HepG2 (cell line): ENCODE data around the gene MEIS1. TPM values are rescaled to one million over a fixed set of nuclear protein-coding genes. Genes with fewer than 3 reads are reported as not detected.
A peak's percentile ranks its signal among the peaks of the same experiment; 100 is the strongest.

Experiments used
- ATAC-seq: fragments of 200-7000 bp; cut with Tn5 transposase; 3 replicates; pipeline ENCODE4 v1.9.1; 2020; ENCODE audit warnings: mild to moderate bottlenecking, moderate library complexity
- BruUV-seq: library from RNA; stranded (reverse); fragments of 400-500 nt; replicated peaks from 2 replicates; lab custom pipeline; 2021; lab: Mats Ljungman, UMichigan
- CTCF ChIA-PET: fragments of 300-600 bp; formaldehyde crosslinking; extraction: SDS; loops from one replicate; lab custom pipeline; 2021; ENCODE audit warnings: low total read pairs, inconsistent platforms, low intra/inter-chr PET ratio; lab: Yijun Ruan, JAX
- POLR2A ChIA-PET: fragments of 350-600 bp; sonication (Branson Sonifier 250); formaldehyde crosslinking; loops from one replicate; lab custom pipeline; 2020; ENCODE audit warnings: antibody characterized with exemption, inconsistent platforms; lab: Yijun Ruan, JAX
- DNase-seq: peaks from one replicate; pipeline ENCODE4 v3.0.0-alpha.2; 2015; ENCODE audit warnings: low spot score
- FAIRE-seq: peaks from 3 replicates; lab custom pipeline; 2011; peaks lifted over from hg19 to GRCh38; lab: Jason Lieb, UNC
- H2AFZ ChIP-seq: one replicate; pipeline ENCODE4 v1.6.1; 2011; ENCODE audit warnings: low read length, inconsistent platforms
- H3K27ac ChIP-seq: fragments of 300-600 bp; 3 replicates; pipeline ENCODE4 v1.8.0; 2011; ENCODE audit warnings: mixed run types, mild to moderate bottlenecking, mixed read lengths, low read length, inconsistent platforms; ENCODE audit not compliant: insufficient read depth; ENCODE audit errors: extremely low read length
- H3K27me3 ChIP-seq, 2 experiments: fragments of 200-600 bp in 1 of 2; 2 replicates in 1 of 2; 3 replicates in 1 of 2; pipeline versions ENCODE4 v1.6.0 to v1.8.0; 2011; ENCODE audit warnings: low read length in 2 of 2, mild to moderate bottlenecking in 2 of 2, moderate library complexity in 2 of 2, inconsistent platforms in 1 of 2; ENCODE audit not compliant: insufficient read depth in 2 of 2, control insufficient read depth in 1 of 2
- H3K36me3 ChIP-seq, 2 experiments: fragments of 200-600 bp in 1 of 2; replicated peaks in 1 of 2; 2 replicates in 1 of 2; 3 replicates in 1 of 2; pipeline versions ENCODE4 v1.5.1 to v1.8.0; 2011; ENCODE audit warnings: low read length in 2 of 2, inconsistent platforms in 1 of 2; ENCODE audit not compliant: insufficient read depth in 2 of 2, control insufficient read depth in 1 of 2
- H3K4me1 ChIP-seq: 2 replicates; pipeline ENCODE4 v1.5.1; 2012; ENCODE audit warnings: low read length, inconsistent platforms; ENCODE audit not compliant: insufficient read depth
- H3K4me2 ChIP-seq: 2 replicates; pipeline ENCODE4 v1.6.0; 2011; ENCODE audit warnings: low read depth, low read length, inconsistent platforms
- H3K4me3 ChIP-seq, 3 experiments: fragments of 200-600 bp in 1 of 3; sonication (generic), shearing (Covaris generic) in 1 of 3; replicated peaks in 1 of 3; 2 replicates each; pipeline ENCODE4 v1.5.1; 2011 to 2016; ENCODE audit warnings: low read length in 3 of 3, inconsistent platforms in 2 of 3, low read depth in 2 of 3, mild to moderate bottlenecking in 2 of 3, control low read depth in 1 of 3, mixed read lengths in 1 of 3; ENCODE audit not compliant: insufficient read depth in 1 of 3
- H3K79me2 ChIP-seq: one replicate; pipeline ENCODE4 v1.6.1; 2011; ENCODE audit warnings: low read length, inconsistent platforms; ENCODE audit not compliant: insufficient read depth
- H3K9ac ChIP-seq: 2 replicates; pipeline ENCODE4 v1.6.0; 2011; ENCODE audit warnings: mild to moderate bottlenecking, low read depth, low read length, inconsistent platforms; ENCODE audit not compliant: insufficient read depth
- H3K9me3 ChIP-seq: 2 replicates; pipeline ENCODE4 v1.5.1; 2012; ENCODE audit warnings: mild to moderate bottlenecking, low read length
- H4K20me1 ChIP-seq: 2 replicates; pipeline ENCODE4 v1.6.0; 2011; ENCODE audit warnings: inconsistent platforms, mild to moderate bottlenecking, low read length, moderate library complexity; ENCODE audit not compliant: insufficient read depth
- BATF2 ChIP-seq: sonication (generic); formaldehyde crosslinking; IDR thresholded peaks from 2 replicates; pipeline ENCODE4 v1.8.0; 2022; ENCODE audit warnings: mild to moderate bottlenecking, missing genetic modification reagents, moderate library complexity
- HMGXB3 ChIP-seq: sonication (generic); formaldehyde crosslinking; IDR thresholded peaks from 2 replicates; pipeline ENCODE4 v1.4.0; 2020; ENCODE audit warnings: missing genetic modification reagents, borderline replicate concordance
- JARID2 ChIP-seq: sonication (generic); formaldehyde crosslinking; IDR thresholded peaks from 2 replicates; pipeline ENCODE4 v1.8.1; 2023; ENCODE audit warnings: missing genetic modification reagents, inconsistent platforms; ENCODE audit not compliant: insufficient replicate concordance
- KMT2B ChIP-seq: IDR thresholded peaks from 2 replicates; pipeline ENCODE4 v1.6.1; 2016; ENCODE audit warnings: missing genetic modification reagents, missing compliant biosample characterization
- MIER2 ChIP-seq: IDR thresholded peaks from 2 replicates; pipeline ENCODE4 v1.6.1; 2016; ENCODE audit warnings: missing biosample characterization, missing genetic modification reagents
- NR2F6 ChIP-seq, 2 experiments: IDR thresholded peaks; 2 replicates each; pipeline ENCODE4 v1.6.1; 2016; ENCODE audit warnings: antibody characterized with exemption in 1 of 2, mild to moderate bottlenecking in 1 of 2
- SOX13 ChIP-seq, 3 experiments: fragments of 450-650 bp in 1 of 3; sonication (generic) in 1 of 3; formaldehyde crosslinking in 1 of 3; IDR thresholded peaks in 2 of 3; conservative IDR thresholded peaks in 1 of 3; 2 replicates each; pipeline versions ENCODE4 v1.5.0 to v1.6.1; 2016 to 2020; ENCODE audit warnings: antibody characterized with exemption in 1 of 3, mild to moderate bottlenecking in 1 of 3, missing compliant biosample characterization in 1 of 3, missing genetic modification reagents in 1 of 3, moderate library complexity in 1 of 3
- WGBS: methylation state at CpG from one replicate; pipeline ENCODE4 v1.1.6; 2017; ENCODE audit warnings: low lambda C conversion rate; 5-methylcytosine and 5-hydroxymethylcytosine counted together
- in situ Hi-C: cut with HindIII; loops from 2 replicates; pipeline ENCODE4 v1.10.0; 2017; ENCODE audit warnings: low pct_unique_long_range_greater_than_20kb; ENCODE audit not compliant: extremely low pct_ligation_motif_present
- intact Hi-C: fragments of 100-400 bp; cut with micrococcal nuclease; formaldehyde crosslinking; loops from one replicate; pipeline ENCODE4 v1.10.0; 2022; ENCODE audit not compliant: unreplicated experiment
- polyA plus RNA-seq, 8 experiments: library from polyadenylated mRNA; depleted of rRNA in 3 of 8; stranded (reverse) in 7 of 8; unstranded in 1 of 8; fragments of >200 nt; fragmentation: Illumina TruSeq in 4 of 8; extraction: Trizol in 4 of 8; gene quantifications; 2 replicates each; pipeline versions ENCODE4 v1.2.1 to v1.2.3, GENCODE V29; 2011 to 2016; ENCODE audit warnings: low read depth in 4 of 8, missing spikeins in 1 of 8, mixed read lengths in 1 of 8; ENCODE audit not compliant: insufficient read depth in 1 of 8
- total RNA-seq, 5 experiments: library from RNA; depleted of rRNA; stranded (reverse); fragments of >200 nt; fragmentation: Illumina TruSeq; extraction: Trizol; gene quantifications; 2 replicates each; pipeline ENCODE4 v1.2.3, GENCODE V29; 2016; ENCODE audit warnings: low read depth in 1 of 5

Gene MEIS1
- total and polyA plus RNA-seq, 2 of the 13 experiments (the other 11 are each of a cell fraction or from before 2014, with no cell fraction given): 3.8 to 6.0 TPM

- no peak overlapping the region for H3K4me3 ChIP-seq
- 54% methylated on average over 1 of the region's 1 CpG for WGBS
- H3K79me2 ChIP-seq: no peaks in the 10 kb centered on the region
- ATAC-seq: no peak
- no TSS peak for BruUV-seq
- no peak for DNase-seq
- in situ Hi-C loops (no loop called here), intact Hi-C loops (no loop called here)
- no peaks in the 10 kb centered on the region for H4K20me1 ChIP-seq
- no peak overlapping the region for H2AFZ ChIP-seq
- H3K9ac ChIP-seq: no peak overlapping the region
- H3K9me3 ChIP-seq: no peaks in the 10 kb centered on the region
- no peak for TF ChIP-seq HMGXB3 (CRISPR knock-in tag)
- TF ChIP-seq KMT2B: no peak
- no peak for TF ChIP-seq NR2F6 (IDR thresholded peaks at IDR 0.05)
- TF ChIP-seq NR2F6 (CRISPR knock-in tag; IDR thresholded peaks at IDR 0.05): no peak
- TF ChIP-seq SOX13 (IDR thresholded peaks at IDR 0.05): no peak
- peak in 1 of 2 experiments; percentile 11; a peak in 1 of 4 replicates for TF ChIP-seq SOX13 (CRISPR knock-in tag; conservative IDR thresholded peaks at IDR 0.05 in 1 of 2, IDR thresholded peaks at IDR 0.05 in 1 of 2)
- TF ChIP-seq JARID2 (CRISPR knock-in tag): no peak
- no peak for TF ChIP-seq MIER2
- TF ChIP-seq BATF2: no peak
- TF ChIP-seq, all 625 proteins: peak for 1
- Histone ChIP-seq H3K4me1 (peaks cover 8% of the 10 kb centered on the region; the same call in 1 of the 2 replicates), H3K27me3 (no peaks in the 10 kb centered on the region), H3K27ac (no peak overlapping the region), H3K4me2 (no peak overlapping the region), H3K36me3 (no peaks in the 10 kb centered on the region)
- ChIA-PET CTCF (no interaction called here), POLR2A (no interaction called here)
- FAIRE-seq: no peak
These were observed 54.0 kb downstream of the MEIS1 start for GRCh38 chr2:66488946-66489345.
